ENCODE results near the gene TMEM72.
A peak's percentile ranks its signal among the peaks of the same experiment; 100 is the strongest.

GRCh38 chr10:44962870-44963738, 52.0 kb downstream of the TMEM72 start:
- no peak for TF ChIP-seq EP300 (IDR thresholded peaks at IDR 0.05)
- TF ChIP-seq POLR2A (IDR thresholded peaks at IDR 0.05), result no peak
- peak in 5 of 6 experiments; percentile 35 to 63 (median 38) for TF ChIP-seq CTCF (IDR thresholded peaks at IDR 0.05)
- no peak for TF ChIP-seq POLR2AphosphoS5 (IDR thresholded peaks at IDR 0.05)

All from upper lobe of left lung (tissue), 4 donors.